A549 (cell line): Measurements from ENCODE around the gene LHFPL2.

Experiments used
- CBX8 ChIP-seq: fragments of 200-600 bp; sonication (generic); IDR thresholded peaks from 2 replicates; pipeline ENCODE4 v1.6.1; 2016
- CHD2 ChIP-seq: fragments of 150-350 bp; IDR thresholded peaks from 2 replicates; pipeline ENCODE4 v1.6.1; 2014; ENCODE audit warnings: low read length; ENCODE audit not compliant: partially characterized antibody
- EHF ChIP-seq: fragments of 250-450 bp; sonication (Bioruptor Pico); IDR thresholded peaks from 2 replicates; pipeline ENCODE4 v1.5.0; 2020; ENCODE audit warnings: mild to moderate bottlenecking
- FOXS1 ChIP-seq: fragments of 250-450 bp; sonication (Bioruptor Pico); IDR thresholded peaks from 2 replicates; pipeline ENCODE4 v1.5.0; 2020; ENCODE audit warnings: mild to moderate bottlenecking, moderate library complexity
- KDM5A ChIP-seq: fragments of 200-600 bp; sonication (generic); IDR thresholded peaks from 2 replicates; pipeline ENCODE4 v1.6.1; 2016; ENCODE audit warnings: antibody characterized with exemption, mild to moderate bottlenecking
- MAX ChIP-seq: IDR thresholded peaks from 2 replicates; pipeline ENCODE4 v1.6.1; 2012
- PBX3 ChIP-seq: IDR thresholded peaks from 2 replicates; pipeline ENCODE4 v1.6.1; 2012
- POLR2A ChIP-seq: IDR thresholded peaks from 2 replicates; pipeline ENCODE4 v1.6.1; 2012; ENCODE audit warnings: mild to moderate bottlenecking, low read length
- RAD21 ChIP-seq, 2 experiments: fragments of >200 bp in 1 of 2; sonication (Bioruptor Twin) in 1 of 2; formaldehyde crosslinking in 1 of 2; IDR thresholded peaks in 1 of 2; conservative IDR thresholded peaks in 1 of 2; 2 replicates in 1 of 2; 3 replicates in 1 of 2; pipeline ENCODE4 v1.6.1; 2012 to 2018; ENCODE audit warnings: inconsistent platforms in 1 of 2
- RARB ChIP-seq: fragments of 250-450 bp; sonication (Bioruptor Pico); IDR thresholded peaks from 2 replicates; pipeline ENCODE4 v1.8.0; 2021; ENCODE audit warnings: mild to moderate bottlenecking, moderate library complexity
- RCOR1 ChIP-seq: fragments of 150-350 bp; IDR thresholded peaks from 2 replicates; pipeline ENCODE4 v1.6.1; 2014; ENCODE audit warnings: antibody characterized with exemption, low read length, low read depth
- REST ChIP-seq: fragments of 200-600 bp; sonication (generic); IDR thresholded peaks from 2 replicates; pipeline ENCODE4 v1.6.1; 2016; ENCODE audit warnings: antibody characterized with exemption, mild to moderate bottlenecking, moderate library complexity
- TF ChIP-seq, protein P1 (sequence below): fragments of >200 bp; sonication (Bioruptor Twin); formaldehyde crosslinking; IDR thresholded peaks from 3 replicates; pipeline ENCODE4 v1.5.1; 2016

GRCh38 chr5:78574731-78575161 lies 73.8 kb downstream of the LHFPL2 start:
- TF ChIP-seq POLR2A = no peak
- TF ChIP-seq, protein P1, sequence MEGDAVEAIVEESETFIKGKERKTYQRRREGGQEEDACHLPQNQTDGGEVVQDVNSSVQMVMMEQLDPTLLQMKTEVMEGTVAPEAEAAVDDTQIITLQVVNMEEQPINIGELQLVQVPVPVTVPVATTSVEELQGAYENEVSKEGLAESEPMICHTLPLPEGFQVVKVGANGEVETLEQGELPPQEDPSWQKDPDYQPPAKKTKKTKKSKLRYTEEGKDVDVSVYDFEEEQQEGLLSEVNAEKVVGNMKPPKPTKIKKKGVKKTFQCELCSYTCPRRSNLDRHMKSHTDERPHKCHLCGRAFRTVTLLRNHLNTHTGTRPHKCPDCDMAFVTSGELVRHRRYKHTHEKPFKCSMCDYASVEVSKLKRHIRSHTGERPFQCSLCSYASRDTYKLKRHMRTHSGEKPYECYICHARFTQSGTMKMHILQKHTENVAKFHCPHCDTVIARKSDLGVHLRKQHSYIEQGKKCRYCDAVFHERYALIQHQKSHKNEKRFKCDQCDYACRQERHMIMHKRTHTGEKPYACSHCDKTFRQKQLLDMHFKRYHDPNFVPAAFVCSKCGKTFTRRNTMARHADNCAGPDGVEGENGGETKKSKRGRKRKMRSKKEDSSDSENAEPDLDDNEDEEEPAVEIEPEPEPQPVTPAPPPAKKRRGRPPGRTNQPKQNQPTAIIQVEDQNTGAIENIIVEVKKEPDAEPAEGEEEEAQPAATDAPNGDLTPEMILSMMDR = no peak
- TF ChIP-seq RCOR1 = no peak
- TF ChIP-seq FOXS1 = no peak
- TF ChIP-seq PBX3 = no peak
- no peak for TF ChIP-seq EHF (CRISPR knock-in tag)
- no peak for TF ChIP-seq KDM5A
- no peak for TF ChIP-seq MAX
- TF ChIP-seq CHD2 = no peak
- no peak for TF ChIP-seq RAD21 (conservative IDR thresholded peaks at IDR 0.05 in 1 of 2, IDR thresholded peaks at IDR 0.05 in 1 of 2)
- TF ChIP-seq RARB = no peak
- no peak for TF ChIP-seq CBX8
- no peak for TF ChIP-seq REST
